HG02943 (cell line): ENCODE measurements around the gene RNF44.
A peak's percentile ranks its signal among the peaks of the same experiment; 100 is the strongest.

ENCODE experiments used
- ATAC-seq: cut with Tn5 transposase; IDR thresholded peaks from one replicate; pipeline ENCODE4 v1.9.1; 2021; ENCODE audit warnings: mild to moderate bottlenecking, low read depth, moderate library complexity; ENCODE audit not compliant: unreplicated experiment

RNF44 gene

GRCh38 chr5:176537554-176538229 is 490 bp upstream of the RNF44 start:
- peak; percentile 65 for ATAC-seq

- peak; percentile 27 for ATAC-seq
These were observed 885 bp downstream of the RNF44 start for GRCh38 chr5:176536132-176536901.

GRCh38 chr5:176535664-176536131 is 1.5 kb downstream of the RNF44 start:
- ATAC-seq = no peak

GRCh38 chr5:176535101-176535663 is 2.0 kb downstream of the RNF44 start:
- ATAC-seq = no peak

- ATAC-seq = no peak
These were observed 2.6 kb downstream of the RNF44 start for GRCh38 chr5:176534640-176535039.

GRCh38 chr5:176533894-176534611 is 3.1 kb downstream of the RNF44 start:
- ATAC-seq = no peak

GRCh38 chr5:176533390-176533789 is 3.8 kb downstream of the RNF44 start:
- no peak for ATAC-seq

GRCh38 chr5:176532795-176533194 is 4.4 kb downstream of the RNF44 start:
- no peak for ATAC-seq

- no peak for ATAC-seq
These were observed 5.2 kb downstream of the RNF44 start for GRCh38 chr5:176531902-176532493.

GRCh38 chr5:176530983-176531901 is 6.0 kb downstream of the RNF44 start:
- no peak for ATAC-seq

- no peak for ATAC-seq
These were observed 6.7 kb downstream of the RNF44 start for GRCh38 chr5:176530393-176530982.

- no peak for ATAC-seq
These were observed 7.5 kb downstream of the RNF44 start for GRCh38 chr5:176529741-176530141.

GRCh38 chr5:176529116-176529740 is 8.0 kb downstream of the RNF44 start:
- ATAC-seq = no peak

GRCh38 chr5:176528761-176529115 is 8.5 kb downstream of the RNF44 start:
- ATAC-seq = no peak

GRCh38 chr5:176528301-176528700 is 8.9 kb downstream of the RNF44 start:
- no peak for ATAC-seq

GRCh38 chr5:176527246-176528222 is 9.7 kb downstream of the RNF44 start:
- ATAC-seq = no peak

GRCh38 chr5:176526462-176526861 is 10.7 kb downstream of the RNF44 start:
- ATAC-seq = no peak

- no peak for ATAC-seq
These were observed 11.5 kb downstream of the RNF44 start for GRCh38 chr5:176525677-176526076.
